ENCODE results near the gene CRISPLD2. TPM values are rescaled to one million over a fixed set of nuclear protein-coding genes. Genes with fewer than 3 reads are reported as not detected.

Gene CRISPLD2, protein sequence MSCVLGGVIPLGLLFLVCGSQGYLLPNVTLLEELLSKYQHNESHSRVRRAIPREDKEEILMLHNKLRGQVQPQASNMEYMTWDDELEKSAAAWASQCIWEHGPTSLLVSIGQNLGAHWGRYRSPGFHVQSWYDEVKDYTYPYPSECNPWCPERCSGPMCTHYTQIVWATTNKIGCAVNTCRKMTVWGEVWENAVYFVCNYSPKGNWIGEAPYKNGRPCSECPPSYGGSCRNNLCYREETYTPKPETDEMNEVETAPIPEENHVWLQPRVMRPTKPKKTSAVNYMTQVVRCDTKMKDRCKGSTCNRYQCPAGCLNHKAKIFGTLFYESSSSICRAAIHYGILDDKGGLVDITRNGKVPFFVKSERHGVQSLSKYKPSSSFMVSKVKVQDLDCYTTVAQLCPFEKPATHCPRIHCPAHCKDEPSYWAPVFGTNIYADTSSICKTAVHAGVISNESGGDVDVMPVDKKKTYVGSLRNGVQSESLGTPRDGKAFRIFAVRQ
- not detected for polyA plus RNA-seq

DNA sequence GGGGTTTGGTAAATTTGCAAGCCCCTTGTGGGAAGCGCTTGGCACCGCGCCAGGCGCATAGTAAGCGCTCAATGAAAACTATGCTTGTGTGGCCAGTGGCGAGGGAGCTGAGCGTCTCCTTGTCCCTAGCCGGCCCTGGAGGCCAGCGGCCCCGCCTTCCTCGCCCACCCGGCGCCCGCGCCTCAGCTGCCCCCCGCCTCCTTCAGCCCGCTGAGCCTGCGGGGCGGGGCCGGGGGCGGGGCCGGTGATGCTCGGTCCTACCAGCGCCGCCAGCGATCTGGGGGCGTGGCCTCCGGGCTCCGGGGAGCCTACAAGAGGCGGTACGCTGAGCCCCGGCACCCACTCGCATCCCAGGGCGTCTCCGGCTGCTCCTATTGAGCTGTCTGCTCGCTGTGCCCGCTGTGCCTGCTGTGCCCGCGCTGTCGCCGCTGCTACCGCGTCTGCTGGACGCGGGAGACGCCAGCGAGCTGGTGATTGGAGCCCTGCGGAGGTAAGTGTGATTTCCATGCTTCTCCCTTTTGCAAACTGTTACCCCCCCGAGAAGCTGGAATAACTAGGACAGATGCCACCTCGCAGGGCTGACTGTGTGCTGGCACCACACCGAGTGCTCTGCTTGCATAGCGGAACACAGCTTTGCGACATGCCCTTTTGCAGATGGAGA lies at the start of gene CRISPLD2:
Gene CRISPLD2 (plus strand): TSS at position 342 of the 661 bp plus-strand sequence. CDS start 18,511 bp downstream, outside the sequence.
- Mint-ChIP-seq H3K4me1 (peaks cover 5 to 8% (median 6%) of the 10 kb centered on the region in 3 donors), H3K27me3 (peaks cover 37% of the 10 kb centered on the region), H3K27ac (no peak within 1 kb of the TSS), H3K36me3 (no peaks in the 10 kb centered on the region), H3K4me3 (peak within 1 kb of the TSS in 3 of 4 donors; percentile 34 to 88 (median 63)), H3K9me3 (peaks cover 0 to 4% (median 0%) of the 10 kb centered on the region in 3 donors)

GRCh38 chr16:84773312-84773711 lies 46.5 kb upstream of the CRISPLD2 start:
- Mint-ChIP-seq H3K4me3 (no peak overlapping the region), H3K27me3 (no peaks in the 10 kb centered on the region), H3K27ac (no peak overlapping the region), H3K9me3 (no peaks in the 10 kb centered on the region), H3K4me1 (peaks cover 0 to 3% (median 0%) of the 10 kb centered on the region in 3 donors), H3K36me3 (peaks cover 6% of the 10 kb centered on the region)

GRCh38 chr16:84774810-84775209 lies 45.0 kb upstream of the CRISPLD2 start:
- no peak overlapping the region for H3K4me3 Mint-ChIP-seq
- H3K27ac Mint-ChIP-seq: no peak overlapping the region
- no peaks in the 10 kb centered on the region for H3K9me3 Mint-ChIP-seq
- H3K4me1 Mint-ChIP-seq: peaks cover 0 to 3% (median 0%) of the 10 kb centered on the region in 3 donors
- no peaks in the 10 kb centered on the region for H3K27me3 Mint-ChIP-seq
- peaks cover 11% of the 10 kb centered on the region for H3K36me3 Mint-ChIP-seq

- Mint-ChIP-seq H3K9me3 (no peaks in the 10 kb centered on the region), H3K36me3 (peaks cover 11% of the 10 kb centered on the region), H3K27me3 (no peaks in the 10 kb centered on the region), H3K4me1 (peaks cover 0 to 3% (median 0%) of the 10 kb centered on the region in 3 donors), H3K4me3 (no peak overlapping the region), H3K27ac (peak overlapping the region in 1 of 3 donors; percentile 79)
These were observed 44.4 kb upstream of the CRISPLD2 start for GRCh38 chr16:84775262-84775810.

- Mint-ChIP-seq H3K9me3 (no peaks in the 10 kb centered on the region), H3K27me3 (no peaks in the 10 kb centered on the region), H3K36me3 (peaks cover 11% of the 10 kb centered on the region), H3K4me1 (peaks cover 0 to 3% (median 0%) of the 10 kb centered on the region in 3 donors), H3K27ac (no peak overlapping the region), H3K4me3 (no peak overlapping the region)
These were observed 42.4 kb upstream of the CRISPLD2 start for GRCh38 chr16:84777435-84777834.

DNA sequence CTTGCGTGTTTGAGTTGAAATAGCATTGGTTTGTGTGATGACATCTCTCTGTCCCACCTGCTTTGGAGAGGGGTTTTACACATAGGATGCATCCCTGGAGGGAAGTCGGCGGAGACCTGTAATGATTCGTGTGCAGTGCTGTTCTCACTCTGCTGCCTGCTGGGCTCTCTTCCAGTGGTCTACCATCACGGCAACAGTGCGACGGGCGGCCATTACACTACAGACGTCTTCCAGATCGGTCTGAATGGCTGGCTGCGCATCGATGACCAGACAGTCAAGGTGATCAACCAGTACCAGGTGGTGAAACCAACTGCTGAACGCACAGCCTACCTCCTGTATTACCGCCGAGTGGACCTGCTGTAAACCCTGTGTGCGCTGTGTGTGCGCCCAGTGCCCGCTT lies 41.1 kb upstream of the CRISPLD2 start:
- H3K4me3 Mint-ChIP-seq: no peak overlapping the region
- peaks cover 0 to 3% (median 0%) of the 10 kb centered on the region in 3 donors for H3K4me1 Mint-ChIP-seq
- peaks cover 11% of the 10 kb centered on the region for H3K36me3 Mint-ChIP-seq
- no peaks in the 10 kb centered on the region for H3K27me3 Mint-ChIP-seq
- no peak overlapping the region for H3K27ac Mint-ChIP-seq
- H3K9me3 Mint-ChIP-seq: no peaks in the 10 kb centered on the region

- Mint-ChIP-seq H3K27ac (no peak overlapping the region), H3K27me3 (no peaks in the 10 kb centered on the region), H3K9me3 (no peaks in the 10 kb centered on the region), H3K4me3 (no peak overlapping the region), H3K36me3 (peaks cover 13% of the 10 kb centered on the region), H3K4me1 (peaks cover 0 to 5% (median 0%) of the 10 kb centered on the region in 3 donors)
These were observed 39.7 kb upstream of the CRISPLD2 start for GRCh38 chr16:84780063-84780462.

DNA sequence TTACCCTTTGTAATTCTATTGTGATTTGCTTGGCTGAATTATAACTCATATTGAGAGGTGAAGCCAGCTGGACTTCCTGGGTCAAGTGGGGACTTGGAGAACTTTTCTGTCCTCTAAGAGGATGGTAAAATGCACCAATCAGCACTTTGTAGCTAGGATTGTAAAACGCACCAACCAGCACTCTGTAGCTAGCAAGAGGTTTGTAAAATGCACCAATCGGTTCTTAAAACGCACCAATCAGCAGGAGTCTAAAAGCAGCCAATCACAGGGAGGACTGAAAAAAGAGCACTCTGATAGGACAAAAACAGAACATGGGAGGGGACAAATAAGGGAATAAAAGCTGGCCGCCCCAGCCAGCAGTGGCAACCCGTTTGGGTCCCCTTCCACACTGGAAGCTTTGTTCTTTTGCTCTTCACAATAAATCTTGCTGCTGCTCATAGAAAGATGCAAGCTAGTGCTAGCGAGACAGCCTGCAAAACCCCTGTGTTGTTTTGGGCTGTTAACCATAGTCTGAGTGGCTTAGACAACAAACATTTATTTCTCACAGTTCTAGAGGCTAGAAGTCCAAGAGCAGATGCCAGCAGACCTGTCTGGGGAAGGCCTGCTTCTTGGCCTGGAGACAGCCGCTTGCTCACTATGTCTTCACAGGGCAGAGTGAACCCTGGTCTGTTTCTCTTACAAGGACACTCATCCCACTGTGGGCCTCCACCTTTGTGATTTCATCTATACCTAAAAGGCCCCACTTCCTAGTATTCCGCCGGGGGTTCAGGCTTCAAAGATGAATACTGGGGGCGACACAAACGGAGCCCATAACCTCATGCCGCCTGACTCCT lies 39.0 kb upstream of the CRISPLD2 start:
- H3K27ac Mint-ChIP-seq: no peak overlapping the region
- no peaks in the 10 kb centered on the region for H3K9me3 Mint-ChIP-seq
- peaks cover 0 to 4% (median 0%) of the 10 kb centered on the region in 3 donors for H3K4me1 Mint-ChIP-seq
- H3K4me3 Mint-ChIP-seq: no peak overlapping the region
- H3K27me3 Mint-ChIP-seq: no peaks in the 10 kb centered on the region
- H3K36me3 Mint-ChIP-seq: peaks cover 12% of the 10 kb centered on the region

DNA sequence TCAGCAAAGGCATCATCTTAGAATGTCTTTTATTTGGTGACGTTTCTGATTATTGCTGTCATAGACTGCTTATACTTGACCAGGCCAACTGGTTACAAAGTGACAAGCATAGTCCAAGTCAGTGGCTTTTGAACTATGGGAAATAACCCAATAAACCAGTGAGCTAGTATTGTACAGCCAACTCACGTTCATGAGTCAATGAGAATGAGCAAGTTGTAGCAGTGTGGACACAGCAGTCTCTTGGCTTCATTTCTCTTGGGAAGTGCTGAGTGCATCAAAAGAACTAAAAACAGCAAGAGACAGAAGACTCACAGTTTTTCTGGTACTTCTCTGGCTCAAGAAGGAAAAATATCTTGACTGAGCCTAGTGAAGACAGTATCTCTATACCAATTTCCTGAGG lies 36.9 kb upstream of the CRISPLD2 start:
- H3K4me1 Mint-ChIP-seq: peaks cover 0 to 3% (median 2%) of the 10 kb centered on the region in 3 donors
- H3K36me3 Mint-ChIP-seq: peaks cover 10% of the 10 kb centered on the region
- no peak overlapping the region for H3K4me3 Mint-ChIP-seq
- no peaks in the 10 kb centered on the region for H3K27me3 Mint-ChIP-seq
- no peak overlapping the region for H3K27ac Mint-ChIP-seq
- no peaks in the 10 kb centered on the region for H3K9me3 Mint-ChIP-seq

- H3K27ac Mint-ChIP-seq: no peak overlapping the region
- H3K36me3 Mint-ChIP-seq: peaks cover 4% of the 10 kb centered on the region
- peaks cover 0 to 4% (median 3%) of the 10 kb centered on the region in 3 donors for H3K4me1 Mint-ChIP-seq
- H3K27me3 Mint-ChIP-seq: no peaks in the 10 kb centered on the region
- no peaks in the 10 kb centered on the region for H3K9me3 Mint-ChIP-seq
- H3K4me3 Mint-ChIP-seq: no peak overlapping the region
These were observed 33.8 kb upstream of the CRISPLD2 start for GRCh38 chr16:84785843-84786581.

DNA sequence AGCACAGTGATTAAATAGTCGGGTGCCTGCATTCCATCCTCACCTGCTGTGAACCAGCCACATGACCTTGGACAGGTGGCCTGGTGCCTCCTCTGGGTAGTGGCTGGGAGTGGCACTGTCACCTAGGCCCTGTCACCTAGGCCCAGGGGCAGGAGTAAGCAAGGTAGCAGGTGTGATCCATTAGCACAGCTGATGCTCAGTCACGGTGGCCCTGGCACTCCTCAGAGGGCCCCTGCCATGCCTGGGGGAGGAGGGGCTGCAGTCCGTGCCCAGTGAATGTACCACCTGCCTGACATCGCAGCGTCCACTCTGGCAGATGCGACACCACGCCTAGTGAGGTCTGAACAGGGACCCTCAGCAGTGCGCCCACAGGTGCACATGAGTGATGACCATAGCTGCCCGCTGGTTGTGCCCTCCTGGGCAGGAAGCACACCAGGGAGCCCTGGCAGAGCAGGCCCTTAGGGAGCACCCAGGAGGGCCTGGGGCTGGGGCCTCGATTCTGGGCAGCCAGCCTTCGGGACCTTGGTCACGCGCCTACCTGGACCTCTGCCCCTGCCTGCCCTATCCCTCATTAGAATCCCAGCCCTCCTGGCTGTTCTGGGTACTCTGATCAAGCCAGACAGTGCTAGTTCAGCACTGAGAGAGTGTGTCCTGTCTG lies 33.1 kb upstream of the CRISPLD2 start:
- Mint-ChIP-seq H3K27ac (no peak overlapping the region), H3K4me1 (peaks cover 0 to 4% (median 3%) of the 10 kb centered on the region in 3 donors), H3K36me3 (peaks cover 4% of the 10 kb centered on the region), H3K27me3 (no peaks in the 10 kb centered on the region), H3K4me3 (no peak overlapping the region), H3K9me3 (no peaks in the 10 kb centered on the region)

- Mint-ChIP-seq H3K4me3 (no peak overlapping the region), H3K27me3 (no peaks in the 10 kb centered on the region), H3K4me1 (peaks cover 0 to 4% (median 3%) of the 10 kb centered on the region in 3 donors), H3K27ac (peak overlapping the region in 1 of 3 donors; percentile 45), H3K36me3 (peaks cover 4% of the 10 kb centered on the region), H3K9me3 (no peaks in the 10 kb centered on the region)
These were observed 32.5 kb upstream of the CRISPLD2 start for GRCh38 chr16:84787263-84787622.

- Mint-ChIP-seq H3K4me3 (no peak overlapping the region), H3K27ac (no peak overlapping the region), H3K9me3 (no peaks in the 10 kb centered on the region), H3K36me3 (peaks cover 4% of the 10 kb centered on the region), H3K27me3 (no peaks in the 10 kb centered on the region), H3K4me1 (peaks cover 0 to 4% (median 3%) of the 10 kb centered on the region in 3 donors)
These were observed 30.8 kb upstream of the CRISPLD2 start for GRCh38 chr16:84788920-84789391.
